SK-N-SH treated with all-trans-retinoic acid at 6 μM for 48 hours (cell line): ENCODE results near the gene CFAP20DC.
"Not testable (repeated sequence)": the region's sequence is repeated elsewhere in the genome, so short reads cannot be mapped to it uniquely, and the experiment has no call there.

Experiments
- ATAC-seq: fragments of 200-7000 bp; cut with Tn5 transposase; 3 replicates; pipeline ENCODE4 v1.9.1; 2020; ENCODE audit warnings: mild to moderate bottlenecking, moderate library complexity
- BACH2 ChIP-seq: fragments of 250-450 bp; sonication (Bioruptor Pico); IDR thresholded peaks from 2 replicates; pipeline ENCODE4 v1.9.0; 2021; ENCODE audit warnings: mild to moderate bottlenecking, borderline replicate concordance
- CSDC2 ChIP-seq: fragments of 250-450 bp; sonication (Bioruptor Pico); IDR thresholded peaks from 2 replicates; pipeline ENCODE4 v1.5.0; 2020; ENCODE audit warnings: mild to moderate bottlenecking, moderate library complexity
- ESRRG ChIP-seq: fragments of 250-450 bp; sonication (Bioruptor Pico); IDR thresholded peaks from 2 replicates; pipeline ENCODE4 v1.6.1; 2021; ENCODE audit warnings: mild to moderate bottlenecking
- GLIS3 ChIP-seq: fragments of 250-450 bp; sonication (Bioruptor Pico); IDR thresholded peaks from 2 replicates; pipeline ENCODE4 v1.5.0; 2020; ENCODE audit warnings: mild to moderate bottlenecking, moderate library complexity
- ISL1 ChIP-seq: fragments of 250-450 bp; sonication (Bioruptor Pico); IDR thresholded peaks from 2 replicates; pipeline ENCODE4 v2.1.2; 2022; ENCODE audit warnings: mild to moderate bottlenecking, moderate library complexity
- OSR1 ChIP-seq: fragments of 250-450 bp; sonication (Bioruptor Pico); IDR thresholded peaks from 2 replicates; pipeline ENCODE4 v1.8.0; 2022; ENCODE audit warnings: moderate library complexity, mild to moderate bottlenecking, inconsistent platforms
- PPARA ChIP-seq: fragments of 250-450 bp; sonication (Bioruptor Pico); IDR thresholded peaks from 2 replicates; pipeline ENCODE4 v1.5.0; 2020; ENCODE audit warnings: mild to moderate bottlenecking, borderline replicate concordance
- SNAI2 ChIP-seq: fragments of 250-450 bp; sonication (Bioruptor Pico); IDR thresholded peaks from 2 replicates; pipeline ENCODE4 v1.5.0; 2020; ENCODE audit warnings: mild to moderate bottlenecking, moderate library complexity
- TCF4 ChIP-seq: fragments of 250-450 bp; sonication (Bioruptor Pico); IDR thresholded peaks from 2 replicates; pipeline ENCODE4 v1.8.0; 2021; ENCODE audit warnings: mild to moderate bottlenecking, moderate library complexity, borderline replicate concordance
- TOX ChIP-seq: fragments of 250-450 bp; sonication (Bioruptor Pico); IDR thresholded peaks from 2 replicates; pipeline ENCODE4 v1.8.0; 2021; ENCODE audit warnings: mild to moderate bottlenecking, moderate library complexity, borderline replicate concordance
- ZC3H10 ChIP-seq: fragments of 250-450 bp; sonication (Bioruptor Pico); IDR thresholded peaks from 2 replicates; pipeline ENCODE4 v1.5.1; 2021; ENCODE audit warnings: mild to moderate bottlenecking, moderate library complexity
- ZFP3 ChIP-seq: fragments of 250-450 bp; sonication (Bioruptor Pico); IDR thresholded peaks from 2 replicates; pipeline ENCODE4 v1.5.0; 2020; ENCODE audit warnings: mild to moderate bottlenecking, moderate library complexity
- ZFP30 ChIP-seq: fragments of 450-650 bp; formaldehyde crosslinking; IDR thresholded peaks from 2 replicates; pipeline ENCODE4 v1.5.0; 2022; ENCODE audit warnings: mild to moderate bottlenecking, moderate library complexity
- ZNF565 ChIP-seq: fragments of 450-650 bp; formaldehyde crosslinking; conservative IDR thresholded peaks from 2 replicates; pipeline ENCODE4 v1.5.0; 2020; ENCODE audit warnings: low read depth, mild to moderate bottlenecking, moderate library complexity
- ZNF70 ChIP-seq: fragments of 450-650 bp; formaldehyde crosslinking; IDR thresholded peaks from 2 replicates; pipeline ENCODE4 v1.5.0; 2020; ENCODE audit warnings: mild to moderate bottlenecking, moderate library complexity
- TF ChIP-seq, protein P1 (sequence below): fragments of 250-450 bp; sonication (Bioruptor Pico); IDR thresholded peaks from 2 replicates; pipeline ENCODE4 v1.8.0; 2020; ENCODE audit warnings: mild to moderate bottlenecking, moderate library complexity, borderline replicate concordance
- TF ChIP-seq, protein P2 (sequence below): fragments of 250-450 bp; sonication (Bioruptor Pico); IDR thresholded peaks from 2 replicates; pipeline ENCODE4 v1.8.0; 2021; ENCODE audit warnings: low read depth, mild to moderate bottlenecking, moderate library complexity, borderline replicate concordance
- TF ChIP-seq, protein P3 (sequence below): fragments of 250-450 bp; sonication (Bioruptor Pico); IDR thresholded peaks from 2 replicates; pipeline ENCODE4 v1.5.1; 2021; ENCODE audit warnings: mild to moderate bottlenecking, moderate library complexity
- TF ChIP-seq, protein P4 (sequence below): fragments of 250-450 bp; sonication (Bioruptor Pico); IDR thresholded peaks from 2 replicates; pipeline ENCODE4 v1.5.0; 2020; ENCODE audit warnings: mild to moderate bottlenecking, moderate library complexity
- TF ChIP-seq, protein P5 (sequence below): fragments of 250-450 bp; sonication (Bioruptor Pico); IDR thresholded peaks from 2 replicates; pipeline ENCODE4 v1.5.1; 2020; ENCODE audit warnings: low read depth, mild to moderate bottlenecking, moderate library complexity

Gene CFAP20DC

DNA sequence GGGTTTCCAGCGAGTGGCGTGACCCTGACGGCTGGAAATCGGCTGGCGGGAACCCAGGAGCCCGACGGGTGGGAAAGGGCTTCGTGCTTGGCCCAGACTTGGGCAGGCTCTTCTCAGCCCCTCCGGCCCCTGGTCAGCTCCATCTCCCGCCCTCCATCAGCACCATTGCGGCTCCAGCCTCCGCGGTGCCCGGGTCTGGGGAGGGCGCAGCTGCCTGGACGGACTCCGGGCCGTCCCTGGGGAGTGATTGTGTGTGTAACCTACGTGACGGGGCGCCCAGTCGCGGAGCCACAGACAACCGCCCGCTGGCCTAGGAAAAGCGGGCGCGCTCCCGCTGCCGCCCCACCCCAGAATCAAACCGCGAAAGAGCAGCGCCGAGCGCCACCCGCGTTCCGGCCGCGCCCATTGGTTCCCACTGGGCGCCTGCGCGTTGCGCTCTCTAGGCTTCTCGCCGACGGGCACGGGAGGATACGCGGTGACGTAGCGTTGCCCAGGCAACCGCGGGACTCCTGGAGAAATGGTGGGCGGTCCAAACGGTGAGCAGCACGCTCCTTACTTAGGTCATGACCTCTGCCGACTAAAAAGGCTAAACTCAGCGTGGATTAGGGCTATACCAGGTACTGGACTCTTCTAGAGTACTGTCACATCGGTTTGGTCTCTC lies at the start of gene CFAP20DC:
Gene CFAP20DC (minus strand): TSS at position 355 of the 661 bp plus-strand sequence. CDS start 394 bp downstream, outside the sequence.
- ATAC-seq: peak; percentile 99
- TF ChIP-seq, protein P1, sequence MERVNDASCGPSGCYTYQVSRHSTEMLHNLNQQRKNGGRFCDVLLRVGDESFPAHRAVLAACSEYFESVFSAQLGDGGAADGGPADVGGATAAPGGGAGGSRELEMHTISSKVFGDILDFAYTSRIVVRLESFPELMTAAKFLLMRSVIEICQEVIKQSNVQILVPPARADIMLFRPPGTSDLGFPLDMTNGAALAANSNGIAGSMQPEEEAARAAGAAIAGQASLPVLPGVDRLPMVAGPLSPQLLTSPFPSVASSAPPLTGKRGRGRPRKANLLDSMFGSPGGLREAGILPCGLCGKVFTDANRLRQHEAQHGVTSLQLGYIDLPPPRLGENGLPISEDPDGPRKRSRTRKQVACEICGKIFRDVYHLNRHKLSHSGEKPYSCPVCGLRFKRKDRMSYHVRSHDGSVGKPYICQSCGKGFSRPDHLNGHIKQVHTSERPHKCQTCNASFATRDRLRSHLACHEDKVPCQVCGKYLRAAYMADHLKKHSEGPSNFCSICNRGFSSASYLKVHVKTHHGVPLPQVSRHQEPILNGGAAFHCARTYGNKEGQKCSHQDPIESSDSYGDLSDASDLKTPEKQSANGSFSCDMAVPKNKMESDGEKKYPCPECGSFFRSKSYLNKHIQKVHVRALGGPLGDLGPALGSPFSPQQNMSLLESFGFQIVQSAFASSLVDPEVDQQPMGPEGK: peak; percentile 59; the same call in 1 of the 2 replicates
- TF ChIP-seq GLIS3 (CRISPR knock-in tag) (0 out of 2 replicates have a peak, but pooled peaks have one; percentile 46), TCF4 (CRISPR knock-in tag) (no peak; the same call in 1 of the 2 replicates), ZC3H10 (no peak), SNAI2 (CRISPR knock-in tag) (no peak)

DNA sequence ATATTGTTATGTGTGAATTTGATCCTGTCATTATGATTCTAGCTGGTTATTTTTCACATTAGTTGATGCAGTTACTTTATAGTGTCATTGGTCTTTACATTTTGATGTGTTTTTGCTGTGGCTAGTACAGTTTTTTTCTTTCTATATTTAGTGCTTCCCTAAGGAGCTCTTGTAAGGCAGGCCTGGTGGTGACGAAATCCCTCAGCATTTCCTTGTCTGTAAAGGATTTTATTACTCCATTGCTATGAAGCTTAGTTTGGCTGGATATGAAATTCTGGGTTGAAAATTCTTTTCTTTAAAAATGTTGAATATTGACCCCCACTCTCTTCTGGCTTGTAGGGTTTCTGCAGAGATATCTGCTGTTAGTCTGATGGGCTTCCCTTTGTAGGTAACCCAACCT lies 48.7 kb upstream of the CFAP20DC start:
- ATAC-seq: not testable (repeated sequence)

DNA sequence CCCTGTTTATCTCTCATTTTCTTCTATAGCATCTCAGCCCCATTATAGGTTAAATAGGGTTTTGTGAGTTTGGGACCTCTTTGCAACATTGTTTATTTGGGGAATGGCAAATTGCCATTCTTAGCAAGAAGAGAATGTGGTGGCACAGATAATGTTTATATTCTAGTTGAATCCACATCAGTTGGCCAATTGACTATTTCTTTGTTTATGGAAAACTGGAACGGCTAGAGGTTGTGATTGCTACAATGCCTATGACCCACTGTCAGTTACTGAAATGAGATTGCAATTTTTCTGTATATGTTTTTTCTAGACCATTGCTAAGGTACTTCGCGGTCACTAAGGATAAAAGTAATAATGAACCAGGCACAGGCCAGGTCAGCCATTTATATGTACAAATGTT lies 44.6 kb upstream of the CFAP20DC start:
- no peak for ATAC-seq
- no peak for TF ChIP-seq ISL1 (CRISPR knock-in tag)
- no peak for TF ChIP-seq PPARA (CRISPR knock-in tag)
- no peak for TF ChIP-seq TCF4 (CRISPR knock-in tag)
- no peak for TF ChIP-seq GLIS3 (CRISPR knock-in tag)
- TF ChIP-seq, protein P2, sequence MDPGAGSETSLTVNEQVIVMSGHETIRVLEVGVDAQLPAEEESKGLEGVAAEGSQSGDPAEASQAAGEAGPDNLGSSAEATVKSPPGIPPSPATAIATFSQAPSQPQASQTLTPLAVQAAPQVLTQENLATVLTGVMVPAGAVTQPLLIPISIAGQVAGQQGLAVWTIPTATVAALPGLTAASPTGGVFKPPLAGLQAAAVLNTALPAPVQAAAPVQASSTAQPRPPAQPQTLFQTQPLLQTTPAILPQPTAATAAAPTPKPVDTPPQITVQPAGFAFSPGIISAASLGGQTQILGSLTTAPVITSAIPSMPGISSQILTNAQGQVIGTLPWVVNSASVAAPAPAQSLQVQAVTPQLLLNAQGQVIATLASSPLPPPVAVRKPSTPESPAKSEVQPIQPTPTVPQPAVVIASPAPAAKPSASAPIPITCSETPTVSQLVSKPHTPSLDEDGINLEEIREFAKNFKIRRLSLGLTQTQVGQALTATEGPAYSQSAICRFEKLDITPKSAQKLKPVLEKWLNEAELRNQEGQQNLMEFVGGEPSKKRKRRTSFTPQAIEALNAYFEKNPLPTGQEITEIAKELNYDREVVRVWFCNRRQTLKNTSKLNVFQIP (CRISPR knock-in tag): no peak
- TF ChIP-seq OSR1 (CRISPR knock-in tag): no peak
- TF ChIP-seq ESRRG (CRISPR knock-in tag): no peak
- TF ChIP-seq, protein P3, sequence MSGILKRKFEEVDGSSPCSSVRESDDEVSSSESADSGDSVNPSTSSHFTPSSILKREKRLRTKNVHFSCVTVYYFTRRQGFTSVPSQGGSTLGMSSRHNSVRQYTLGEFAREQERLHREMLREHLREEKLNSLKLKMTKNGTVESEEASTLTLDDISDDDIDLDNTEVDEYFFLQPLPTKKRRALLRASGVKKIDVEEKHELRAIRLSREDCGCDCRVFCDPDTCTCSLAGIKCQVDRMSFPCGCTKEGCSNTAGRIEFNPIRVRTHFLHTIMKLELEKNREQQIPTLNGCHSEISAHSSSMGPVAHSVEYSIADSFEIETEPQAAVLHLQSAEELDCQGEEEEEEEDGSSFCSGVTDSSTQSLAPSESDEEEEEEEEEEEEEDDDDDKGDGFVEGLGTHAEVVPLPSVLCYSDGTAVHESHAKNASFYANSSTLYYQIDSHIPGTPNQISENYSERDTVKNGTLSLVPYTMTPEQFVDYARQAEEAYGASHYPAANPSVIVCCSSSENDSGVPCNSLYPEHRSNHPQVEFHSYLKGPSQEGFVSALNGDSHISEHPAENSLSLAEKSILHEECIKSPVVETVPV: no peak
- TF ChIP-seq, protein P4, sequence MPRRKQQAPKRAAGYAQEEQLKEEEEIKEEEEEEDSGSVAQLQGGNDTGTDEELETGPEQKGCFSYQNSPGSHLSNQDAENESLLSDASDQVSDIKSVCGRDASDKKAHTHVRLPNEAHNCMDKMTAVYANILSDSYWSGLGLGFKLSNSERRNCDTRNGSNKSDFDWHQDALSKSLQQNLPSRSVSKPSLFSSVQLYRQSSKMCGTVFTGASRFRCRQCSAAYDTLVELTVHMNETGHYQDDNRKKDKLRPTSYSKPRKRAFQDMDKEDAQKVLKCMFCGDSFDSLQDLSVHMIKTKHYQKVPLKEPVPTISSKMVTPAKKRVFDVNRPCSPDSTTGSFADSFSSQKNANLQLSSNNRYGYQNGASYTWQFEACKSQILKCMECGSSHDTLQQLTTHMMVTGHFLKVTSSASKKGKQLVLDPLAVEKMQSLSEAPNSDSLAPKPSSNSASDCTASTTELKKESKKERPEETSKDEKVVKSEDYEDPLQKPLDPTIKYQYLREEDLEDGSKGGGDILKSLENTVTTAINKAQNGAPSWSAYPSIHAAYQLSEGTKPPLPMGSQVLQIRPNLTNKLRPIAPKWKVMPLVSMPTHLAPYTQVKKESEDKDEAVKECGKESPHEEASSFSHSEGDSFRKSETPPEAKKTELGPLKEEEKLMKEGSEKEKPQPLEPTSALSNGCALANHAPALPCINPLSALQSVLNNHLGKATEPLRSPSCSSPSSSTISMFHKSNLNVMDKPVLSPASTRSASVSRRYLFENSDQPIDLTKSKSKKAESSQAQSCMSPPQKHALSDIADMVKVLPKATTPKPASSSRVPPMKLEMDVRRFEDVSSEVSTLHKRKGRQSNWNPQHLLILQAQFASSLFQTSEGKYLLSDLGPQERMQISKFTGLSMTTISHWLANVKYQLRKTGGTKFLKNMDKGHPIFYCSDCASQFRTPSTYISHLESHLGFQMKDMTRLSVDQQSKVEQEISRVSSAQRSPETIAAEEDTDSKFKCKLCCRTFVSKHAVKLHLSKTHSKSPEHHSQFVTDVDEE (CRISPR knock-in tag): no peak
- TF ChIP-seq ZC3H10: no peak
- no peak for TF ChIP-seq ZFP30 (CRISPR knock-in tag)

DNA sequence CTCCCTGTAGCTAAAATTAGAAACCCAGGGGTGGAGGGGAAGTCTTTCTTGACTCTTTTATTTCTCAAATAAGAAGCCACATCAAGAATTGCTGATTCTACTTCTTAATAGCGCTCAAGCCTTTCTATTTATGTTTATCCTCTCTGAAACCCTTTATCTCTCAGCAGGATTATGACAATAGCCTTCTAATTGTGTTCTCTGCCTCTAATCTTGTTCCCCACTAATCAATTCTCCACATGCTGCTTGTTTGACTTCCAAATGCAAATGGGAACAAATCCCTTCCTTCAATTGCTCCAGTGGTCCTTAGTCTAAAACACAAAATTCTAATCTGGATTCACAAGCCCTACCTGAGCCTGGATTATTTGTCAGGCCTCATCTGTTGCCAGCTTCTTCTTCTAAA lies 43.7 kb upstream of the CFAP20DC start:
- no peak for ATAC-seq
- no peak for TF ChIP-seq ZFP30 (CRISPR knock-in tag)
- TF ChIP-seq ZNF70 (CRISPR knock-in tag): no peak
- TF ChIP-seq ZNF565 (CRISPR knock-in tag): no peak
- no peak for TF ChIP-seq GLIS3 (CRISPR knock-in tag)
- TF ChIP-seq, protein P1: no peak
- TF ChIP-seq ISL1 (CRISPR knock-in tag): no peak
- TF ChIP-seq BACH2 (CRISPR knock-in tag): no peak
- no peak for TF ChIP-seq CSDC2 (CRISPR knock-in tag)
- TF ChIP-seq TOX (CRISPR knock-in tag): no peak
- no peak for TF ChIP-seq ZFP3 (CRISPR knock-in tag)
- TF ChIP-seq, protein P3: no peak
- TF ChIP-seq, protein P5, sequence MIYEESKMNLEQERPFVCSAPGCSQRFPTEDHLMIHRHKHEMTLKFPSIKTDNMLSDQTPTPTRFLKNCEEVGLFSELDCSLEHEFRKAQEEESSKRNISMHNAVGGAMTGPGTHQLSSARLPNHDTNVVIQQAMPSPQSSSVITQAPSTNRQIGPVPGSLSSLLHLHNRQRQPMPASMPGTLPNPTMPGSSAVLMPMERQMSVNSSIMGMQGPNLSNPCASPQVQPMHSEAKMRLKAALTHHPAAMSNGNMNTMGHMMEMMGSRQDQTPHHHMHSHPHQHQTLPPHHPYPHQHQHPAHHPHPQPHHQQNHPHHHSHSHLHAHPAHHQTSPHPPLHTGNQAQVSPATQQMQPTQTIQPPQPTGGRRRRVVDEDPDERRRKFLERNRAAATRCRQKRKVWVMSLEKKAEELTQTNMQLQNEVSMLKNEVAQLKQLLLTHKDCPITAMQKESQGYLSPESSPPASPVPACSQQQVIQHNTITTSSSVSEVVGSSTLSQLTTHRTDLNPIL (CRISPR knock-in tag): no peak
